Measurements from ENCODE around the gene PBLD.
A peak's percentile ranks its signal among the peaks of the same experiment; 100 is the strongest.

Gene PBLD

DNA sequence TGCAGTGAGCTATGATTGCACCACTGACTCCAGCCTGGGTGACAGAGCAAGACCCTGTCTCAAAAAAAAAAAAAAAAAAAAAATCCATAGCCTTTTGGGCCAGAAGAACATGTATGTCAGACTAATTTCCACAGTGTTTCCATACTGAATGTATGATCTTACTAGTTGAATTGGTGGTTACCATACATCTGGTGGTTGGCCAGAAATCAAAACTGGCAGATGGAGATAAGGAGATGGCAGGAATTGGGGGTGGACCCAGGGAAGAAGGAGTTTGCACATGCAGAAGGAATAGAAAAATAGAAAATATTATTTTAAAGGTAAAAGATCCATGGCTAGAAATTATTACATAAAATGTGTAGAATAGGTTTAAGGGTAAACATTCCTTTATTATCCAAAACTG lies 97.1 kb downstream of the PBLD start:
- Histone ChIP-seq H3K27ac (ENCODE audit: poor library complexity, severe bottlenecking) (no peak overlapping the region), H3K36me3 (ENCODE audit: low read depth) (no peaks in the 10 kb centered on the region), H3K4me1 (ENCODE audit: insufficient read depth, poor library complexity, severe bottlenecking) (no peaks in the 10 kb centered on the region), H3K9me3 (ENCODE audit: severe bottlenecking) (no peaks in the 10 kb centered on the region), H3K4me3 (ENCODE audit: severe bottlenecking) (no peak overlapping the region), H3K27me3 (ENCODE audit: insufficient read depth, poor library complexity, severe bottlenecking) (no peaks in the 10 kb centered on the region)
- no peak for DNase-seq (ENCODE audit: low spot score)
- no peak for ATAC-seq (ENCODE audit: low read depth)
- TF ChIP-seq, protein P1, sequence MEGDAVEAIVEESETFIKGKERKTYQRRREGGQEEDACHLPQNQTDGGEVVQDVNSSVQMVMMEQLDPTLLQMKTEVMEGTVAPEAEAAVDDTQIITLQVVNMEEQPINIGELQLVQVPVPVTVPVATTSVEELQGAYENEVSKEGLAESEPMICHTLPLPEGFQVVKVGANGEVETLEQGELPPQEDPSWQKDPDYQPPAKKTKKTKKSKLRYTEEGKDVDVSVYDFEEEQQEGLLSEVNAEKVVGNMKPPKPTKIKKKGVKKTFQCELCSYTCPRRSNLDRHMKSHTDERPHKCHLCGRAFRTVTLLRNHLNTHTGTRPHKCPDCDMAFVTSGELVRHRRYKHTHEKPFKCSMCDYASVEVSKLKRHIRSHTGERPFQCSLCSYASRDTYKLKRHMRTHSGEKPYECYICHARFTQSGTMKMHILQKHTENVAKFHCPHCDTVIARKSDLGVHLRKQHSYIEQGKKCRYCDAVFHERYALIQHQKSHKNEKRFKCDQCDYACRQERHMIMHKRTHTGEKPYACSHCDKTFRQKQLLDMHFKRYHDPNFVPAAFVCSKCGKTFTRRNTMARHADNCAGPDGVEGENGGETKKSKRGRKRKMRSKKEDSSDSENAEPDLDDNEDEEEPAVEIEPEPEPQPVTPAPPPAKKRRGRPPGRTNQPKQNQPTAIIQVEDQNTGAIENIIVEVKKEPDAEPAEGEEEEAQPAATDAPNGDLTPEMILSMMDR (IDR thresholded peaks at IDR 0.05; ENCODE audit: poor library complexity, severe bottlenecking): no peak

- DNase-seq (ENCODE audit: low spot score) (no peak), ATAC-seq (ENCODE audit: low read depth) (peak; percentile 67)
- no peaks in the 10 kb centered on the region for H3K4me1 ChIP-seq (ENCODE audit: insufficient read depth, poor library complexity, severe bottlenecking)
- no peaks in the 10 kb centered on the region for H3K27me3 ChIP-seq (ENCODE audit: insufficient read depth, poor library complexity, severe bottlenecking)
- no peaks in the 10 kb centered on the region for H3K36me3 ChIP-seq (ENCODE audit: low read depth)
- no peak overlapping the region for H3K4me3 ChIP-seq (ENCODE audit: severe bottlenecking)
- no peaks in the 10 kb centered on the region for H3K9me3 ChIP-seq (ENCODE audit: severe bottlenecking)
- no peak overlapping the region for H3K27ac ChIP-seq (ENCODE audit: poor library complexity, severe bottlenecking)
- TF ChIP-seq, protein P1 (IDR thresholded peaks at IDR 0.05; ENCODE audit: poor library complexity, severe bottlenecking): no peak
Measured at GRCh38 chr10:68235111-68235510, 97.6 kb downstream of the PBLD start.

DNA sequence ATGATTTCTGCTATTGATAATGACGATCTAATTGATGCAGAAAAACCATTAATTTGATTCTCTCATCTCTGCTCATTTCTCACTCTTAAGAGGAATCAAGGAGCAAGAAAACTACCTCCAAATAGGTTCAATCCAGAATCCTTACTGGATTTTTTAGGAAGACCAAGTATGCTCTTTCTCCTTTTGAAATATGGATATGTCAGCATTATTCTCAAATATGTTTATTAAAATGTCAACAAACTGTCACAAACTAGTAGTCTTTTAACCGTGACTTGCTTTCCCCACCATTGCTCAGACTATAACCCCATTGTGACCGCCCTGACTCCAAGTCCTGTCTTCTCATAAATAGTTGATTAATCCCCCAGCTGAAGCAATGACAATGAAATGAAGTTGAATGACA lies 99.7 kb downstream of the PBLD start:
- DNase-seq (ENCODE audit: low spot score) (no peak), ATAC-seq (ENCODE audit: low read depth) (no peak)
- Histone ChIP-seq H3K36me3 (ENCODE audit: low read depth) (no peaks in the 10 kb centered on the region), H3K4me1 (ENCODE audit: insufficient read depth, poor library complexity, severe bottlenecking) (no peaks in the 10 kb centered on the region), H3K27ac (ENCODE audit: poor library complexity, severe bottlenecking) (no peak overlapping the region), H3K9me3 (ENCODE audit: severe bottlenecking) (no peaks in the 10 kb centered on the region), H3K27me3 (ENCODE audit: insufficient read depth, poor library complexity, severe bottlenecking) (no peaks in the 10 kb centered on the region), H3K4me3 (ENCODE audit: severe bottlenecking) (no peak overlapping the region)
- TF ChIP-seq, protein P1 (IDR thresholded peaks at IDR 0.05; ENCODE audit: poor library complexity, severe bottlenecking): no peak
